Hippocampal formation (tissue), 2 donors: Measurements from ENCODE around the gene TCF4.

Experiments used
- DNase-seq, 2 donors: peaks; one replicate each; lab custom pipeline; 2025; lab: John Stamatoyannopoulos, UW

TCF4 gene

GRCh38 chr18:55320424-55321264 is 267.3 kb downstream of the TCF4 start:
- no peak for DNase-seq

GRCh38 chr18:55319459-55320193 is 268.4 kb downstream of the TCF4 start:
- no peak for DNase-seq

- no peak for DNase-seq
Observed at GRCh38 chr18:55318951-55319441, 269.0 kb downstream of the TCF4 start.

- DNase-seq, result no peak
Observed at GRCh38 chr18:55317864-55318263, 270.1 kb downstream of the TCF4 start.

GRCh38 chr18:55317324-55317723 is 270.7 kb downstream of the TCF4 start:
- no peak for DNase-seq

- no peak for DNase-seq
Observed at GRCh38 chr18:55316486-55317184, 271.4 kb downstream of the TCF4 start.

GRCh38 chr18:55314615-55315237 is 273.3 kb downstream of the TCF4 start:
- DNase-seq, result no peak

- DNase-seq, result no peak
Observed at GRCh38 chr18:55314031-55314430, 274.0 kb downstream of the TCF4 start.

- DNase-seq, result no peak
Observed at GRCh38 chr18:55310863-55311262, 277.1 kb downstream of the TCF4 start.

GRCh38 chr18:55310044-55310676 is 277.8 kb downstream of the TCF4 start:
- no peak for DNase-seq

GRCh38 chr18:55309249-55309648 is 278.7 kb downstream of the TCF4 start:
- no peak for DNase-seq

- no peak for DNase-seq
Observed at GRCh38 chr18:55307505-55307904, 280.5 kb downstream of the TCF4 start.

- DNase-seq, result no peak
Observed at GRCh38 chr18:55306359-55307024, 281.5 kb downstream of the TCF4 start.

GRCh38 chr18:55302167-55302833 is 285.7 kb downstream of the TCF4 start:
- peak in 1 of 2 donors; percentile 15 for DNase-seq

- no peak for DNase-seq
Observed at GRCh38 chr18:55301824-55302166, 286.2 kb downstream of the TCF4 start.

- DNase-seq, result no peak
Observed at GRCh38 chr18:55300936-55301531, 287.0 kb downstream of the TCF4 start.

- DNase-seq, result no peak
Observed at GRCh38 chr18:55300421-55300935, 287.5 kb downstream of the TCF4 start.

GRCh38 chr18:55296778-55297177 is 291.2 kb downstream of the TCF4 start:
- no peak for DNase-seq

- DNase-seq, result no peak
Observed at GRCh38 chr18:55296115-55296514, 291.9 kb downstream of the TCF4 start.

GRCh38 chr18:55290898-55291297 is 297.1 kb downstream of the TCF4 start:
- no peak for DNase-seq
